Myocyte (in vitro differentiated cells): ENCODE measurements around the gene GAPVD1. TPM values are rescaled to one million over a fixed set of nuclear protein-coding genes. Genes with fewer than 3 reads are reported as not detected.
A peak's percentile ranks its signal among the peaks of the same experiment; 100 is the strongest.

Source experiments
- DNase-seq: peaks from one replicate; pipeline ENCODE4 v3.0.0-alpha.2; 2012; ENCODE audit warnings: low read depth
- total RNA-seq: library from RNA; depleted of rRNA; stranded (reverse); fragments of >200 nt; gene quantifications from 2 replicates; pipeline ENCODE4 v1.2.3, GENCODE V29; 2014

Gene GAPVD1
- total RNA-seq, 1 donor from 2014 or later, result 40.2 TPM

DNA sequence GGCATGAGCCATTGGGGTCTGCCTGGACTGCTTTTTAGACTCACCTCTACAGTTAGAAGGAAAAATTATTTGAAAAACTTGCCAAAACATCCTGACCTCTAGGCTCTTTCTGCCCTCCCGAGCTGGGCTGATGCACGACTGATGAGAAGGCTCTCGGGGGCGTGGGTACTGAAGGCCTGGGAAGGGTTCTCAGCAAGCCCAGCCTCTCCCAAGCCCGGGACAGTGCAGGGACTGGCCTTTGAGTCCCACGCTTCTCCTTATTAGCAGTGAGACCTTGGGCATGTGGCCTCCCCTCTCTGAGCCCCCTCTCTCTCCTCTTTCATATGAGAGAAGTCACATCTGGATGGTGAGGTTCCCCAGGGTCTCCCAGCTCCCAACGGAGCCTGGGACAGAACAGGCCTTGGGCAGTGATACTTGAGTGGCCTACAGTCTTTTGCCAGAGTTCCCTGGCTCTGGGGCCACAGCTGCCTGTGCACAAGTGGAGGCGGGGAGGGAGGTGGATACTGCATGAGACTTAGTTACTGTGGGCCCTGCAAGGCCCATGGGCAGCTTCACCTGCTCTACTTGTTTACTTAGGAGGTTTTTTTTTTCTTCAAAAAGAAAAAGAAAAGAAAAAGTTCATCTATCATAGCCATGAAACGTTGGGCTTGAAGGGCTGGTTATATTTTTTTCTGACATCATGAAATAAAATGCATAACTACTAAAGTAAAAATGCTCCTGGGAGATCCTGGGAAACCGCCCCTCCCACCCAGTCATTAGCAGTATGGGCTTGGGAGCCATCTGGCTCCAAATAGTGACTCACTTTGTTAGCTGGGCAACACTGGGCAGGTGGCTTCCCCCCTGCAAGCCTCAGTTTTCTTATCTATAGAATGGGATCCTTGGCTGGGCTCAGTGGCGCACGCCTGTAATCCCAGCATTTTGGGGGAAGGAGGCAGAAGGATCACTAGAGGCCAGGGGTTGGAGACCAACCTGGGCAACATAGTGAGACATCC, 139.4 kb downstream of the GAPVD1 start:
- no peak for DNase-seq

DNA sequence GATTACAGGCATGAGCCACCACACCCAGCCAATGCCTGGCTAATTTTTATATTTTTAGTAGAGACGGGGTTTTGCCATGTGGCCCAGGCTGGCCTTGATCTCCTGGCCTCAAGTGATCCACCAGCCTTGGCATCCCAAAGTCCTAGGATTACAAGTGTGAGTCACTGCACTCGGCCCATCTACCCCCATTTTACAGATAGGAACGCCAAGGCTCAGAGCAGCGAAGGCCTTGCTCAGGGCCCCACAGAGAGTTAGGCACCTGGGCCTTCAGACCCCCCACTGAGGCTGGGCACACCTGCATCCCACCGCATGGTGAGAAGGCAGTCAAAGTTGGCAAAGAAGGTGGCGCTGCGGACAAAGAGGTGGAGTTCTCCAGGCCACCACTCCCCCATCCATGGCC, 143.1 kb downstream of the GAPVD1 start:
- DNase-seq, result no peak

DNA sequence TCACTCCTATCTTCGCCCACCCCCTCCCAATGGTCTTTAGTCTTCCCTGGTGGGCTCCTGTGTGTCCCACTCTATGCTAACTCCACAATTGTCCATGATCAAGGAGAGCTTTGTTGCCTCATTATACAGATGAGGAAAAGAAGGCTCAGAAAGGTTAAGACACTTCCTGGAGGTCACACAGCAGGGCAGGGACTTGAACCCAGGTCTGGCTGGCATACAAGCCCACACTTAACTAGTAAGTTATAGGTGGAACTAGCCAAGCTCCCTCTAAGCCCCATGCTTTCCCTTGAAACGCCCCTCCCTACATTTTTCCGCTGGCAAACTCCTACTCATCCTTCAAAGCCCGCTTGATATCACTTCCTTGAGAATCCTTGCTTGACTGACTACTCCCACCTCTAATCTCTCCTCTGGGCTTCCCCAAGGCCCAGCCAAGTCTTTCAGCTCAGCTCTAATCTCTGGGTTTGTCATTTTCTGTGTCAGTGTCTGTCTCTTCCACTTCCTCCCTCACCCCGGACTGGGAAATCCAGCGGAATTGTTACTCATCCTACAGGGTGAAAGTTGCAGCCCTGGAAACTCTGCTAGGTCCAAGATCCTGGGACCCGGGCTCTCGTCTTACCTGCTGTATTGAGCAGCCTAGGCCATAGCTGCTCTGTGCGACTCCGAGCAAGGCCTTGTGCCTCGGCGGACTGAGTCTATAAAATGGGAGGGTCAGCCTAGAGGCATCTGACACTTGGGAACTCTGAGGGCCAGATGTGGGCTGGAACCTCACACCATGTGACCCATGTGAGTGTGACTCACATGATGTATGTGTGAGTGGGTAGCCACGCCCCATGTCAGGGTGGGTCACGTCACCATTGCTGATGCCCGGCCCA, 144.5 kb downstream of the GAPVD1 start:
- DNase-seq, result no peak

- DNase-seq, result no peak
These were observed 145.1 kb downstream of the GAPVD1 start for GRCh38 chr9:125406810-125407087.

DNA sequence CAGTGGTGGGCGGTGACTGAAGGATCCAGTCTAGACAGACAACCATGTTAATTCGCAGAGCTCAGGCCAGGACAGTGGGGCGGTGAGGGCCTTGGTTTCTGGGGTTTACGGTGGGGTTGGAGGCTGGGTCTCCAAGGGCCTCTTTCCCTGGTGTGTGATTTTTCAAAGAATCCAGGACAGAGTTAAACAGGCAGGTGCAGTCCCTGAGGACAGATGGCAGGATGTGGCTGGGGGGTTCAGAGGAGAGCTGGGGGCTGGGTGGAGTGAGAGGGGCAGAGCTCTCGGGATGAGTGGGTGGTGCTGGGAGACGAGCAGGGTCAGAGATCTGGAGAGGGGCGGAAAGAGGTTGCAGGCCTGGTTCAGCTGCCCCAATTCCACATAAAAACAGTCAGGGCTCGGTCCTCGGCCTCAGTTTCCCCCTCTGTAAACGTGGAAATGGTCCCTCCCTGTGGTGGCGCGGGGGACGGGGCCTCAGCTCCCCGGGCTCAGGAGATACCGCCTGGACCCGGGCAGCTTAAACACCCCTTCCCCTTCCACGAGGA, 145.9 kb downstream of the GAPVD1 start:
- DNase-seq, result no peak

GRCh38 chr9:125407974-125408900, 146.6 kb downstream of the GAPVD1 start:
- DNase-seq, result peak; percentile 79

- DNase-seq, result no peak
These were observed 147.6 kb downstream of the GAPVD1 start for GRCh38 chr9:125409217-125409636.

GRCh38 chr9:125409637-125410521, 148.3 kb downstream of the GAPVD1 start:
- DNase-seq, result peak; percentile 28

GRCh38 chr9:125410522-125410894, 148.9 kb downstream of the GAPVD1 start:
- no peak for DNase-seq

DNA sequence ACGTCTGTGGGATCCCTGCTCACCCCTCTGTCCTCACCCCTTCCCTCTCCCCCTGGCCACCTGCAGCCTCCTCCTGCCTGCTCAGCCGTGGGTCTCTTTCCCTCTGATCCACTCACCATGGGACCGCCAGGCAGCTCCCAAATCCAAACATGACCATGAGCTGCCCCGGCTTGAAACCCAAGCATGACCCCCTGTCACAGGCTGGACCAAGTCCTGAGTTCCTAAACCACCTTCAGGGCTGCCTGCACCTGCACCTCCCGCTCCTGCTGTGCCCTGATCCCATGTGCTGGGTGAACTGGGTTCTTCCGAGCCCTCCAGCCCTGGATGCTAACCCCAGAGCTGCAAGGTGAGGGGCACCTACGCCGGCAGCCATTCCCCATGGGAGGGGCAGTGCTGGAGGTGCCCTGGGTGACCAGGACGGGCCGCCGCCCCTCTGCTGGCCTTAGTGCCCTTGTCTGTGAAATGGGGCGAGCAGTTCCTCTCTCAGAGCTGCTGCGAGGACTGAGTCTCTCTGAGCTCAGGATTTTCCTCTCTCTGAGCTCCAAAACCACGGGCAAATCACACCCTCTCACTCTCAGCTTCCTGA, 149.6 kb downstream of the GAPVD1 start:
- DNase-seq, result no peak

- no peak for DNase-seq
These were observed 150.5 kb downstream of the GAPVD1 start for GRCh38 chr9:125412166-125412565.

DNA sequence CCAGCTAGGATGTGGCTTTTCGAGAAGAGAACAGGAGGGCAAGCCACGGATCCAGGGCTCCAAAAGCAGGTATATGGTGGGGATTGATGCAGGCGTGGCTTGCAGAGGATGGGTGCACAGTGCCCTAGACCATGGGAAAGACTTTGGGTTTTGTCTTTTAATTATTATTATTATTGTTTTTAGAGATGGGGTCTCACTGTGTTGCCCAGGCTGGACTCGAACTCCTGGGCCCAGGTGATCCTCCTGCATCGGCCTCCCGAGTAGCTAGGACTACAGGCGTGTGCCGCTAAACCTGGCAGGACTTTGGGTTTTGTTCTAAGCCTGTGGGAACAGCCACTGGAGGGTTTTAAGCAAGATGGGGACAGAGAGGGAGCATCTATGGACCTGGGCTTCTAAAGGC, 152.0 kb downstream of the GAPVD1 start:
- DNase-seq, result no peak

DNA sequence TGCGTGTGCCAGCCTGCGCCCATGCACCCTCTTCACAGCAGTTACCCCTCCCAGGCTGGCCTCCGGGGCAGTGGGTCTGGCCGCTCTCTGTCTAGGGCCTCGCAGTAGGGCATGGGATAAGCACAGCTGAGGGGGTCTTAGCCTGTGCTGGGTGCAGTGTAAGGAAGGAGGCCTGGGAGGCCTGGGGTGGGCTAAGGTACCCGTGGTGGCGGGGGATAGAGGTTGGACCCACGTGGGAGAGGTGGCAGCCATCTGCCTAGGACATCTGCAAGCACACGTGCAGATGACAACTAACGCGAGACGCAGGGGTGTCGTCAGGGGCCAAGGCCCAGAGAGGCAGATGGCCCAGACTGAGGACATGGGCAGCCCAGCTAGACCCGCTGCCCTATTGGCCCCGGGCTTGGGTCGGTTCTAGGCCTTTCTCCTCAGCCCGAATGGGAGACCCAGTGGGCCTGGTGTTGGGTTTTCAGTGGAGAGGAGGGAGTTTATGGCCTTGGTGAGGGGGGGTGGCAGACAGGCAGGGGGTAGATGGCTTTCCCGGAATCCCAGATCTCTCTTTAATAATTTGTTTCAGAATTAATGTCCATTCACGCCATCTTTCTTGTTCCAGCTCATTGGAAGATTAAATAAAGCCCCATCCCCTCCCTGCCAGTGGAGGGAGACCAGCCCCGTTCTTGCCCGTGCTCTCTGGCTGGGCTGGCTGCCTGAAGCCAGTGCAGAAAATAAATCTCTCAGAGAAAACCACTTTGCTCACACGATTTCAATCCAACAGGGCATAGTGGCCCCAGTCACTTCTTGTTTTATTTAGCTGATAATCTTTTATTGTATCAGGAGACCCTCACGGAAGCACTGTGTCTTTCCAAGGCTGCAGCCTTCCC, 154.2 kb downstream of the GAPVD1 start:
- no peak for DNase-seq

GRCh38 chr9:125416517-125416916, 154.9 kb downstream of the GAPVD1 start:
- DNase-seq, result no peak
